ENCODE measurements around the gene OR52N2. TPM values are rescaled to one million over a fixed set of nuclear protein-coding genes. Genes with fewer than 3 reads are reported as not detected.

The OR52N2 gene
- total RNA-seq, result not detected

DNA sequence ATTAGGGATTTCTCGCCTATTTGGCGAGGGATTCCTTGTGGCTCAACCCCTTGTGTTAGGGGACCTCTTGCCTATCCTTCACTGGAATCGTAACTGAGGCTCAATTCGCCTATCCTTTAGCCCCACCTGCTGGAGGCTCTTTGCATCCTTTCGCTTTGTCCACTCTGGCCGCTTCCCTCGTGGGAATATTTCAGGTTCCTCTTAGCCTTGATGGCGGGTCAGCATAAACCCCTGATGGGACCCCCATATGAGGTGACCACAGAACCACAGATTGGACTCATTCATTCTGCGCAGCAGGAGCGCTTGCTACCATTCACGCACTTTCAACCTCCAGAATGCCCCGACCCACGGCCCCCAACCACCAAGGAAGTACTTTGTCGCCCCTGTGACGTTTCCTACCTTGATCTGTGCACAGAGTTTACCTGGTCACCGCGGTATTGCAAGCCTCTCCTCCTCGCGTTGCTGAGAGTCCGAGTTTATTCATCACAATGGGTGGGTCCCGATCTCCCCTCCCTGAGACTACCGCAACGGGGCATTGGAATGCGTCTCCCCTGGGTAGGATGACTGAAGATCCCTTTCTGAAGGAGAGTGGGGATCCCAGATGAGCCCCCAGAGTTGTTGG, at the start of gene OR52N2:
OR52N2 (plus strand) TSS at position 425 of the 622 bp plus-strand sequence. CDS start 11,412 bp downstream, outside the sequence.
- Histone ChIP-seq H3K27me3 (ENCODE audit: insufficient read depth, low read length) (peaks cover 12% of the 10 kb centered on the region), H3K4me1 (ENCODE audit: insufficient read depth, low read length) (peaks cover 12% of the 10 kb centered on the region), H3K4me3 (ENCODE audit: low read length) (peak within 1 kb of the TSS; percentile 45), H3K9me3 (ENCODE audit: low read depth, low read length) (no peaks in the 10 kb centered on the region)

DNA sequence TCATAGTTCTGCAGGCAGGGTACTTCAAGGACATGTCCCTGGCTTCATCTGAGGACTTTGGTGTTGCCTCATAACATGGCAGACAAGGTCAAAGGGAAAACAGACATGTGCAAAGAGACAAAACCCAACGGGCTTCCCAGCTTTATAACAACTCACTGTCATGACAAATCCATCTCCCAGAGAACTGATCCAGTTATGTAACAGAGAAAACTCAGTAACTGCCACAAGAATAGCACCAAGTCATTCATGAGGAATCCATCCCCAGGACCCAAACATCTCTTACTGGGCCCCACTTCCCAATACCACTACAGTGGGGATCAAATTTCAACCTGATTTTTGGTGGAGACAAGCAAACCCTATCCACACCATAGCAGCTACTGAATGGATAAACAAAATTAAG, 41.7 kb upstream of the OR52N2 start:
- Histone ChIP-seq H3K4me3 (ENCODE audit: low read length) (no peak overlapping the region), H3K4me1 (ENCODE audit: insufficient read depth, low read length) (no peaks in the 10 kb centered on the region), H3K9me3 (ENCODE audit: low read depth, low read length) (no peaks in the 10 kb centered on the region), H3K27me3 (ENCODE audit: insufficient read depth, low read length) (no peaks in the 10 kb centered on the region)

DNA sequence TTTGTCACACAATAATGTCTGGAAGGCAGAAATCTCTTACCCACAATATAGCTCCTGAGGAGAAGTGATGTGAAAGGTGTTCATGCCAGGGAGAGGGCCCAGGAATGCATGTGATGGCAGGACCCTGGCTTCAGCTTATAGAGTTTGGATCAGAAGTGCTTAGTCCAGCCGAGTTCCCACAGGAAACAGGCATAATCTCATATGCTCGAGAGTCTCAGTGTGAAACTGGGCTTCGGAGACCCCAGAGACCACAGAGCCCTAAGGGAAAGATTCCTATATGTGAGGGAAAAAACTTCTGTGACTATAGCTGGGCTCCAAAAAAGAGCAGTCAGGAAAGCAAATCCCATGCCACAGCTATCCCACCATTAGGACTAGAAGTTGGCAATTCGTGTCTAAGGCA, 25.5 kb upstream of the OR52N2 start, which contains the start of gene OR52N5:
OR52N5 (minus strand) TSS at position 101 of the 400 bp plus-strand sequence. CDS start 4,721 bp downstream, outside the sequence.
- Histone ChIP-seq H3K27me3 (ENCODE audit: insufficient read depth, low read length) (no peaks in the 10 kb centered on the region), H3K4me1 (ENCODE audit: insufficient read depth, low read length) (no peaks in the 10 kb centered on the region), H3K9me3 (ENCODE audit: low read depth, low read length) (no peaks in the 10 kb centered on the region), H3K4me3 (ENCODE audit: low read length) (no peak within 1 kb of the TSS)

DNA sequence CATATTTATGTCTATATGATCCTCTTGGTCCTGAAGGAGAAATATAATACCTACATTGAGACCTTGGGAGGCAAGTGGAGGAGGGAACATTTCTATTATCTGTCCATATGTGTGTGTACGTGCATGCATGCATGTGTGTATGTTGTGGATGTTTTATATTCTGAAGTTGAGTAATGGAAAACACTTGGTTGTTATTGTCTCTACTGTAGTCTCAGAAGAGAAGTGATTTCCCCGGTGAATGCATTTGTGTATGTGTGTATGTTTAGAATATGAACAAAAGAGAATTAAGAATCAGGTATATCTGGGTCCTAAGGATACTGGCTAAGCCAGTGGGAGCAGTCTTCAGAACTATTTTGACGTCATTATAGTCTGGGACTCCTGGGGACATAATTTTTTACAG, 17.6 kb upstream of the OR52N2 start, which contains the start of gene OR52N1:
OR52N1 (minus strand) TSS at position 101 of the 400 bp plus-strand sequence. CDS start 2,449 bp downstream, outside the sequence.
- Histone ChIP-seq H3K4me1 (ENCODE audit: insufficient read depth, low read length) (no peaks in the 10 kb centered on the region), H3K4me3 (ENCODE audit: low read length) (no peak within 1 kb of the TSS), H3K27me3 (ENCODE audit: insufficient read depth, low read length) (no peaks in the 10 kb centered on the region), H3K9me3 (ENCODE audit: low read depth, low read length) (no peaks in the 10 kb centered on the region)

DNA sequence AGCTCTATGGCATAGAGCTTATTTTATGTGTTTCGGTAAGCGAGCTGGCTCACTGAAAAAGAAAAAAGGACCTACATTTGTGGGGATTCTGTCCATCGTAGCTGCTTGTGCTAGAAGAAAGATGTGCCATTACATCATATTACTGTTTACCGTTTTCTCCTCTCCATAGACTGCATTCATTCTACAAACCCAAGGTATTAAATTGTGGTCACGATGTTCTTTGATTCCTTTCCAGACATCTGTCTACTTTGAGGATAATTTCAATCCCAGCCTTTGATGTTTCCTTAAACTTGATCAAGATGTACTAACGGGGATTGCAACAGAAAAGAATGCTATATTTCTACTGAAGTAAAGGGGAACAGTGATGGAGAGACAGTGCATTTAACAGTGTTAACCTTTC, 12.2 kb upstream of the OR52N2 start:
- Histone ChIP-seq H3K9me3 (ENCODE audit: low read depth, low read length) (no peaks in the 10 kb centered on the region), H3K4me3 (ENCODE audit: low read length) (no peak overlapping the region), H3K27me3 (ENCODE audit: insufficient read depth, low read length) (peaks cover 4% of the 10 kb centered on the region), H3K4me1 (ENCODE audit: insufficient read depth, low read length) (no peaks in the 10 kb centered on the region)

DNA sequence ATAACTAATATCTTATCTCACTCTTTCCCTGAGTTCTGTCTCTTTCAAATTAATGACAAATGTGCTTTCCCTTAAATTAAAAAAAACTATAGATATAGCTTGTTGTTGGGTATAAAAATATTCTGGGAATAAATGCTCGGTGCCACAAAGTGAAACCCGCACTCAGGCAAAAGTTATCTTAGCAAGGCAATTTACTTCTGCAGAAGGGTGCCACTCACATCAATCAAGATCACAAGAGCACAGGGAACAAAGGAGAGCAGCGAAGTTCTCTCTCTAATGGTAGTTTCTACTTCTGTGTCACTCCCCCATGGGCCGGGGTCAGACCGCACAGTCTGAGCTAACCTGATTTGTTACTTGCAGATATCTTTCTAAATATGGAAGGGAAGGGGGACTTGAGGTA, 4.7 kb upstream of the OR52N2 start:
- H3K27me3 ChIP-seq (ENCODE audit: insufficient read depth, low read length), result peaks cover 3% of the 10 kb centered on the region
- H3K9me3 ChIP-seq (ENCODE audit: low read depth, low read length), result no peaks in the 10 kb centered on the region
- H3K4me1 ChIP-seq (ENCODE audit: insufficient read depth, low read length), result peaks cover 7% of the 10 kb centered on the region
- no peak overlapping the region for H3K4me3 ChIP-seq (ENCODE audit: low read length)

DNA sequence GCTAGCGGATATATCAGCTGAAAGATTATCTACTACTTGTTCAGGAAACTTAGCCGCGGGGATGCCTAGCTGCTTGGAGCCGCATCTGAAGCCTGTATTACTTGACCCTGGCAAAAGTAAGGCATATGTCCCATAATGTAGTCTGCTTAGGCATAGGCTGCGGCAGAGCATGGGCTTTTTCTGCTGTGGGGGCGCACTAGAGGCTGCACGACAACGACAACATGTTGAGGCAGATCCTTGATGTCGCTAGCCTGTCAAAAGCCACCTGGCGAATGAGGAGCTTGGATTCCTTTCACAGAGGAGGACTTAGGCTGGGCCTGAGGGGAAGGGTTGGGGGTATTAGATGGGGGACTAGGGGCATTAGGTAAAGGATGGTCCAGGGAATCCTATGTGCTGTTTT, 1.1 kb upstream of the OR52N2 start:
- no peak overlapping the region for H3K4me3 ChIP-seq (ENCODE audit: low read length)
- H3K9me3 ChIP-seq (ENCODE audit: low read depth, low read length), result no peaks in the 10 kb centered on the region
- H3K4me1 ChIP-seq (ENCODE audit: insufficient read depth, low read length), result peaks cover 12% of the 10 kb centered on the region
- H3K27me3 ChIP-seq (ENCODE audit: insufficient read depth, low read length), result peaks cover 12% of the 10 kb centered on the region

DNA sequence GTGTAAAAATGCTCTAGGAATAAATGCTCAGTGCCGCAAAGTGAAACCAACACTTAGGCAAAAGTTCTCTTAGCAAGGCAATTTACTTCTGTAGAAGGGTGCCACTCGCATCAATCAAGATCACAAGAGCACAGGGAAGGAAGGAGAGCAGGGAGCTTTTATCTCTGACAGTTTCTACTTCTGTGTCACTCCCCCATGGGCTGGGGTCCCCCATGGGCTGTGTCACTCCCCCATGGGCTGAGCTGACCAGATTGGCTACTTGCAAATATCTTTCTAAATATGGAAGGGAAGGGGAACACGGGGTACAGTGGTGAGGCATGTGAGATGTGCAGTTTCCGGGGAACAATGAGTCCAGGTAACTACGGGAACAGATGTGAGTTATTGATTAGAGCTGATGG, 397 bp downstream of the OR52N2 start:
- Histone ChIP-seq H3K27me3 (ENCODE audit: insufficient read depth, low read length) (peaks cover 12% of the 10 kb centered on the region), H3K4me3 (ENCODE audit: low read length) (peak overlapping the region; percentile 45), H3K4me1 (ENCODE audit: insufficient read depth, low read length) (peaks cover 12% of the 10 kb centered on the region), H3K9me3 (ENCODE audit: low read depth, low read length) (no peaks in the 10 kb centered on the region)

DNA sequence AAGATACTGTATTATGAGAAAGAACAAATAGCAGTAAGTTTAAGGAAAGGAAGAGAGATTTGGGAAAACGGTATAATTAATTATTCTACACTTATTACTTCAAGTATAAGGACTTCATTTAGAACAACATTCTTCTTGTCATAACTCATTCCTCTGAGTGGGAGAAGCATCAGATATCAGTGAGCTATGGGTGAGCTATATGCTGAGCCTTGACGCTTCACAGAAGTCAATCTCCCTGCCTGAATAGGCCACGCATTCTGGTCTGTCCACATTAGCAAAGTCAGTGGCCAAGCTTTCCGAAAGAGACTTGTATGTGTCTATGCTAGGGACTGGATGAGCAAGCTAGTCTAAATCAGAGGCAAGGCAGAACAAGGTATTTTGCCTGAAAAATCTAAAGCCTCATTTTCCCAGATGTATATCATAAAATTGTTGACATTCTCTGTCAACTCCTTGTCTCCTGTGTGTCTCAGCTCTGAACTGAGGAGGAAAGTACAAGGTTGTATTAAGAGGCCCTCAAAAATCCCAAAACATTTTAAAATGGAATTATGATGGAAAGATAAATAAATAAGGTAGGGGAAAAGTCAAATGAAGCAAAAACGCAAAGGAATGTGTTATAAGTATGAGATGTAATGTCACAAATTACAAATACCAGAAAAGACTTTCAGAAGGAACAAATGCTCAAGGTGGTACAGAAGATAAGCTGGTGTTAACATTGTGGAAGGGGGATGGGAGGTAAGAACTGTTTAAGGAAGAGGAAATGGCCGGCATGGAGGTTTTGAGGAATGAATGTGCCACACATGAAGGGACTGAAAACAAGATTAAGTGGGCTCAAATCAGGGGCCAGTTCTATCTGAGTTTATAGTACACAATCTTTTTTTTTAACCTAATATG, 1.4 kb downstream of the OR52N2 start:
- no peaks in the 10 kb centered on the region for H3K9me3 ChIP-seq (ENCODE audit: low read depth, low read length)

DNA sequence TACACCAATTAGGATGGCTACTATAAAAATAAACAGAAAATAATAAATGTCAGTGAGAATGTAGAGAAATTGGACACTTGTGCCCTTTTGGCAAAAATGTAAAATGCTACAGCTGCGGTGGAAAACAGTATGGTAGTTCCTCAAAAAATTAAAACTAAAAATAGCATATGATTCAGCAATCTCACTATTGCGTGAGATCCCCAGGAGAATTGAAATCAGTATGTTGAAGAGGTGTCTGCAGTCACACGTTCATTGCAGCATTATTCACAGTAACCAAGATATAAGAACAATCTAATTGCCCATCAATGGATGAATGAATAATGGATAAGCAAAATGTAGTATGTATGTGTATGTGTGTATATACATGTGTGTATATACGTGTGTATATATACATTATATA, 6.8 kb downstream of the OR52N2 start:
- Histone ChIP-seq H3K27me3 (ENCODE audit: insufficient read depth, low read length) (peaks cover under 1% of the 10 kb centered on the region), H3K4me3 (ENCODE audit: low read length) (no peak overlapping the region), H3K4me1 (ENCODE audit: insufficient read depth, low read length) (peaks cover 7% of the 10 kb centered on the region), H3K9me3 (ENCODE audit: low read depth, low read length) (no peaks in the 10 kb centered on the region)

More for the DNA sequence above, 1.4 kb downstream of the OR52N2 start:
- H3K4me3 ChIP-seq (ENCODE audit: low read length), result no peak overlapping the region
- H3K4me1 ChIP-seq (ENCODE audit: insufficient read depth, low read length), result peaks cover 16% of the 10 kb centered on the region
- H3K27me3 ChIP-seq (ENCODE audit: insufficient read depth, low read length), result peaks cover 12% of the 10 kb centered on the region

DNA sequence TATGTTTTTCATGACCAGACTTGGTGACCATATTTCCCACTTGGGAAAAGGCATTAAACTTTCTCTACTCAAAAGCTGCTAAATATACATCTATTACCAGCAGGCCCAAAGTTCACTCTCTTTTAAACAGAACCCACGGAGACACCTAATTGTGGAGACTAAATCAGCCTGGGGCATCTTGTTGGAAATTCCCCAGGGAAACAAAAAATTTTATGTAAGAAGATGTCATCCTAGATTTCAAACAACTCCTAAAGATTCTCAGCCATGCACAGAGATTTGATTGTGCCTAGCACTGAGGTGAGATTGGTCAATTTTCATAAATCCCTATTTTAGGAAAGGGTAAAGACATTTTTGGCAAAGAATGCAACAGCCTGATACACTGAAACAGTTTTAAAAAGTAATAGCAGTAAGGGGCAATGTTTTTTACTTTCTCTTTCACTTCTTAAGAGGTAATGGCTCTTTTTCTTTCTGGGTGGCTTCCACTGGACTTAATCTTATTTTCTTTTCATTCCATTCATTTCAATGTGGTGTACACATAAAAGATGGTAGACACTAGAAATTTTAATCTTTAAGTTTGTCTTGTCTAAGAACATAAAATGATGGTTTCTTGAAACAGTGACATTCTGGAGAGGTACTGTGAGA, 9.6 kb downstream of the OR52N2 start:
- Histone ChIP-seq H3K9me3 (ENCODE audit: low read depth, low read length) (no peaks in the 10 kb centered on the region), H3K4me3 (ENCODE audit: low read length) (no peak overlapping the region), H3K4me1 (ENCODE audit: insufficient read depth, low read length) (peaks cover 7% of the 10 kb centered on the region), H3K27me3 (ENCODE audit: insufficient read depth, low read length) (no peaks in the 10 kb centered on the region)

DNA sequence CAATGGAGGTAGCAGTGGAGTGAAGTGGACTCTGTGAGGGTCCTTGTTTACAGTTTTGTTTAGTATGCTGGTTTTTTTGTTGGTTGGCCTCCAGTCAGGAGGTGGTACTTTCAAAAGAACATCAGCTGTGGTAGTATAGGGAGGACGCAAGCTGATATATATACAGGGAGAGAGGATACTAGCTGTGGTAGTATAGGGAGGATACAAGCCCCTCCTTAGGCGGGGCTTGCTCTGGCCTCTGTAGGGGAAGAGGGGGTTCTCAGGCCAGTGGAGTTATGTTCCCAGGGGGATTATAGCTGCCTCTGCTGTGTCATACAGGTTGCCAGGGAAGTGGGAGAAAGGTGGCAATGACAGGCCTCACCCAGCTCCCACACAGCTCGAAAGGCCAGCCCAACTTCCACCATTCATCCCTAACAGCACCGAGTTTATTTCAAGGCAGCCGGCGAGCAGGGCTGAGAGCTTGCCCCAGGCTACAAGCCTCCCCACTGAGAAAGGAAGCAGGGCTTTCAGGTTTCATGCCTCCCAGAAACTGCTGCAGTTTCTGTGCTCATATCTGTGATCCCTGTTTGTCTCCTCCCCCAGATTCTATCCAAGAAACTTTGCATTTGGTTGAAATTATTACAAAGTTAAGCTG, 22.6 kb downstream of the OR52N2 start:
- Histone ChIP-seq H3K4me1 (ENCODE audit: insufficient read depth, low read length) (no peaks in the 10 kb centered on the region), H3K4me3 (ENCODE audit: low read length) (no peak overlapping the region), H3K9me3 (ENCODE audit: low read depth, low read length) (no peaks in the 10 kb centered on the region), H3K27me3 (ENCODE audit: insufficient read depth, low read length) (no peaks in the 10 kb centered on the region)

DNA sequence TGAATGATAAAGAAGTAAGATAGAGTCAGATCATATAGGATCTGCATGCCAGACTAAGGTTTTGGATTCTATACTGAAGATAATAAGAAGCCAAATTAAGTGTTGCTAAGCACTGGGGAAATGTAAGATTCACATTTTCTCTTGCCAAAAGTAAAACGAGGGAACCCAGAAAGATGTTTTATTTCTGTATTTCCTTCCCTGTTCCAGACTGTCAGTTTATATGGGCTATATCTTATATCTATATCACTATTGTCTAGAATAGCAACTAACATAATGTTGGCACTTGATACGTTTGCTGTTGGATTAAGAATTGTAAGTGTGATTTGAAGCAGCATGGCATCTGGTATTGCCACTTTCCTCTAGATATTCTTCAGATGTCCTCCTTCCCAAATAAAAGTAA, 24.7 kb downstream of the OR52N2 start:
- peaks cover 2% of the 10 kb centered on the region for H3K27me3 ChIP-seq (ENCODE audit: insufficient read depth, low read length)
- H3K9me3 ChIP-seq (ENCODE audit: low read depth, low read length), result no peaks in the 10 kb centered on the region
- H3K4me1 ChIP-seq (ENCODE audit: insufficient read depth, low read length), result no peaks in the 10 kb centered on the region
- H3K4me3 ChIP-seq (ENCODE audit: low read length), result no peak overlapping the region

DNA sequence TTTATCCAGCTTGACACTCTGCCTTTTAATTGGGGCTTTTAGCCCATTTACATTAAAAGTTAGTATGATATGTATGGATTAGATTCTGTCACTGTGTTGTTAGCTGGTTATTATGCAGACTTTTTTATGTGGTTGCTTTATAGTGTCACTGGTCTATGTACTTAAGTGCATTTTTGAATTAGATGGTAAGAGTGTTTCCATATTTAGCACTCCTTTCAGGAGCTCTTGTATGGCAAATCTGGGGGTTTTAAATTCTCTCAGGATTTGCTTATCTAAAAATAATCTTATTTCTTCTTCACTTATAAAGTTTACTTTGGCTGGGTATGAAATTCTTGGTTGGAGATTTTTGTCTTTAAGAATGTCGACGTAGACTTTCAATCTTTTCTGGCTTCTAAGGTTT, 29.0 kb downstream of the OR52N2 start:
- peaks cover 4% of the 10 kb centered on the region for H3K27me3 ChIP-seq (ENCODE audit: insufficient read depth, low read length)
- H3K9me3 ChIP-seq (ENCODE audit: low read depth, low read length), result no peaks in the 10 kb centered on the region
- no peaks in the 10 kb centered on the region for H3K4me1 ChIP-seq (ENCODE audit: insufficient read depth, low read length)
- H3K4me3 ChIP-seq (ENCODE audit: low read length), result no peak overlapping the region

DNA sequence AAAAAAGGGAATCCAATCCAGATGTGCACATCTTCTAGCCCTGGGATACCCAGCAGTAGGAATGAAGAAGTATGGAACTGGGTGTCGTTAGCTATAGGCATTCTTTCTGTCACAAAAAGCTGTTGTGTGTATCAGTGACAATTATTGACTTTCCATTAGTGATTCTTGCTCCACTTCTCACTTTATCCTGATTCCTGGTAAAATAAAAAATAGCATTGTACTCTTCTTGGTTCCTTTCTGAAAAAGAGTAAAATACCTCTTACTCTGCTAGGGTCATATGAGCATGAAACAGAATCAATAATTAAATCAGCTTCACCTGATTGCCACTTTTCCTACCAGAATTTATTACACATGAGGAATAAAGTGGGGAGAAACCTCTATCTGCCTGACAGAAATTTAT, 33.1 kb downstream of the OR52N2 start, which contains the start of gene OR52E6:
OR52E6 (minus strand) TSS at position 101 of the 400 bp plus-strand sequence; CDS start at position 101, 0 bp downstream.
- H3K9me3 ChIP-seq (ENCODE audit: low read depth, low read length), result no peaks in the 10 kb centered on the region
- peaks cover 7% of the 10 kb centered on the region for H3K27me3 ChIP-seq (ENCODE audit: insufficient read depth, low read length)
- H3K4me1 ChIP-seq (ENCODE audit: insufficient read depth, low read length), result no peaks in the 10 kb centered on the region
- H3K4me3 ChIP-seq (ENCODE audit: low read length), result no peak within 1 kb of the TSS

Data from mononuclear cell (primary cell).